ENCODE results near the gene KIF19. TPM values are rescaled to one million over a fixed set of nuclear protein-coding genes. Genes with fewer than 3 reads are reported as not detected.

Gene KIF19
- polyA plus RNA-seq, 1 donor (not counting 4 experiments of a cell fraction or from before 2014, with no cell fraction given), result not detected

GRCh38 chr17:74303305-74303704 lies 22.7 kb upstream of the KIF19 start:
- Histone ChIP-seq H3K9ac (ENCODE audit: control insufficient read depth, extremely low read depth, insufficient read depth, low read length) (no peak overlapping the region), H3K4me3 (ENCODE audit: control insufficient read depth in 2 of 3, extremely low read depth in 1 of 3, insufficient read depth in 2 of 3, low read depth in 1 of 3, low read length in 3 of 3) (no peak overlapping the region), H3K9me1 (ENCODE audit: control insufficient read depth, extremely low read depth, insufficient read depth, low read length) (no peaks in the 10 kb centered on the region), H3K79me2 (ENCODE audit: control insufficient read depth, insufficient read depth, low read length) (no peaks in the 10 kb centered on the region), H4K20me1 (ENCODE audit: control insufficient read depth, extremely low read depth, insufficient read depth, low read length) (no peaks in the 10 kb centered on the region), H3K27me3 (ENCODE audit: control insufficient read depth, extremely low read depth, insufficient read depth, low read length) (no peaks in the 10 kb centered on the region), H3K9me3 (ENCODE audit: control insufficient read depth, low read depth, low read length) (no peaks in the 10 kb centered on the region), H3K4me1 (ENCODE audit: control insufficient read depth, extremely low read depth, insufficient read depth, low read length) (no peaks in the 10 kb centered on the region), H2AFZ (ENCODE audit: control insufficient read depth, low read length) (no peak overlapping the region), H3K4me2 (ENCODE audit: control insufficient read depth, extremely low read depth, insufficient read depth, low read depth, low read length) (no peak overlapping the region), H3K36me3 (ENCODE audit: control insufficient read depth in 2 of 2, extremely low read depth in 1 of 2, insufficient read depth in 2 of 2, low read length in 2 of 2) (no peaks in the 10 kb centered on the region), H3K27ac (ENCODE audit: control insufficient read depth, insufficient read depth, low read length) (no peak overlapping the region)
- FAIRE-seq, result no peak
- no peak for DNase-seq (ENCODE audit: low read depth, low spot score)
- dilution Hi-C loops (cut with MboI; ENCODE audit: extremely low pct_ligation_motif_present, low sequenced_read_pairs), result no loop called here
- TF ChIP-seq EZH2 (IDR thresholded peaks at IDR 0.05; ENCODE audit: low read length) (no peak), CTCF (optimal IDR thresholded peaks at IDR 0.05 in 1 of 3, IDR thresholded peaks at IDR 0.05 in 1 of 3, conservative IDR thresholded peaks at IDR 0.05 in 1 of 3; ENCODE audit: extremely low read depth in 1 of 3, insufficient read depth in 2 of 3, low read length in 3 of 3) (no peak)

- no peaks in the 10 kb centered on the region for H4K20me1 ChIP-seq (ENCODE audit: control insufficient read depth, extremely low read depth, insufficient read depth, low read length)
- dilution Hi-C loops (cut with MboI; ENCODE audit: extremely low pct_ligation_motif_present, low sequenced_read_pairs), result no loop called here
- no peak overlapping the region for H3K9ac ChIP-seq (ENCODE audit: control insufficient read depth, extremely low read depth, insufficient read depth, low read length)
- H3K27me3 ChIP-seq (ENCODE audit: control insufficient read depth, extremely low read depth, insufficient read depth, low read length), result peaks cover 6% of the 10 kb centered on the region
- no peak overlapping the region for H3K4me2 ChIP-seq (ENCODE audit: control insufficient read depth, extremely low read depth, insufficient read depth, low read depth, low read length)
- H3K79me2 ChIP-seq (ENCODE audit: control insufficient read depth, insufficient read depth, low read length), result no peaks in the 10 kb centered on the region
- no peaks in the 10 kb centered on the region for H3K4me1 ChIP-seq (ENCODE audit: control insufficient read depth, extremely low read depth, insufficient read depth, low read length)
- no peak overlapping the region for H3K27ac ChIP-seq (ENCODE audit: control insufficient read depth, insufficient read depth, low read length)
- TF ChIP-seq EZH2 (IDR thresholded peaks at IDR 0.05; ENCODE audit: low read length), result no peak
- no peak for TF ChIP-seq CTCF (optimal IDR thresholded peaks at IDR 0.05 in 1 of 3, IDR thresholded peaks at IDR 0.05 in 1 of 3, conservative IDR thresholded peaks at IDR 0.05 in 1 of 3; ENCODE audit: extremely low read depth in 1 of 3, insufficient read depth in 2 of 3, low read length in 3 of 3)
- H3K4me3 ChIP-seq (ENCODE audit: control insufficient read depth in 2 of 3, extremely low read depth in 1 of 3, insufficient read depth in 2 of 3, low read depth in 1 of 3, low read length in 3 of 3), result no peak overlapping the region
- DNase-seq (ENCODE audit: low read depth, low spot score), result no peak
- H3K9me3 ChIP-seq (ENCODE audit: control insufficient read depth, low read depth, low read length), result no peaks in the 10 kb centered on the region
- no peak overlapping the region for H2AFZ ChIP-seq (ENCODE audit: control insufficient read depth, low read length)
- no peaks in the 10 kb centered on the region for H3K36me3 ChIP-seq (ENCODE audit: control insufficient read depth in 2 of 2, extremely low read depth in 1 of 2, insufficient read depth in 2 of 2, low read length in 2 of 2)
- FAIRE-seq, result no peak
- no peaks in the 10 kb centered on the region for H3K9me1 ChIP-seq (ENCODE audit: control insufficient read depth, extremely low read depth, insufficient read depth, low read length)
These were observed 21.8 kb upstream of the KIF19 start for GRCh38 chr17:74304184-74304583.
